Caco-2 (cell line): ENCODE measurements around the gene CDHR4. TPM values are rescaled to one million over a fixed set of nuclear protein-coding genes. Genes with fewer than 3 reads are reported as not detected.
"Not testable (repeated sequence)": the region's sequence is repeated elsewhere in the genome, so short reads cannot be mapped to it uniquely, and the experiment has no call there.

Source experiments
- BruUV-seq: library from RNA; stranded (reverse); fragments of 400-500 nt; replicated peaks from 2 replicates; lab custom pipeline; 2021; lab: Mats Ljungman, UMichigan
- CTCF ChIA-PET: fragments of 300-600 bp; sonication (Branson Sonifier 250); formaldehyde crosslinking; loops from one replicate; lab custom pipeline; 2022; ENCODE audit warnings: antibody characterized with exemption; lab: Charles Lee
- POLR2A ChIA-PET: fragments of 300-600 bp; sonication (Branson Sonifier 250); formaldehyde crosslinking; loops from one replicate; lab custom pipeline; 2022; ENCODE audit warnings: antibody characterized with exemption; lab: Charles Lee
- DNase-seq, 2 experiments: peaks; one replicate each; pipeline versions ENCODE4 v3.0.0 to v3.0.0-alpha.2; 2020 to 2022
- H3K27me3 ChIP-seq: replicated peaks from 2 replicates; pipeline ENCODE4 v1.6.0; 2011; ENCODE audit warnings: low read length; ENCODE audit not compliant: control insufficient read depth, insufficient read depth
- H3K36me3 ChIP-seq: 2 replicates; pipeline ENCODE4 v1.5.1; 2011; ENCODE audit warnings: low read length; ENCODE audit not compliant: control insufficient read depth, insufficient read depth
- H3K4me1 ChIP-seq: fragments of 250-450 bp; sonication (Bioruptor Pico); 2 replicates; pipeline ENCODE4 v1.5.1; 2020; ENCODE audit warnings: mild to moderate bottlenecking
- H3K4me3 ChIP-seq: 2 replicates; pipeline ENCODE4 v1.5.1; 2011; ENCODE audit warnings: low read depth, mild to moderate bottlenecking, control low read depth, low read length
- H3K9me3 ChIP-seq: fragments of 250-450 bp; sonication (Bioruptor Pico); 2 replicates; pipeline ENCODE4 v1.5.1; 2020; ENCODE audit warnings: mild to moderate bottlenecking, moderate library complexity
- H3K27ac Mint-ChIP-seq: one replicate; pipeline ENCODE4 v1.8.0; 2022; ENCODE audit warnings: mixed read lengths; ENCODE audit not compliant: unreplicated experiment
- H3K27me3 Mint-ChIP-seq: one replicate; pipeline ENCODE4 v1.8.0; 2022; ENCODE audit warnings: mixed read lengths; ENCODE audit not compliant: insufficient read depth, unreplicated experiment
- H3K36me3 Mint-ChIP-seq: one replicate; pipeline ENCODE4 v1.8.0; 2022; ENCODE audit warnings: mild to moderate bottlenecking, mixed read lengths; ENCODE audit not compliant: insufficient read depth, unreplicated experiment
- H3K4me1 Mint-ChIP-seq: one replicate; pipeline ENCODE4 v1.8.0; 2022; ENCODE audit warnings: low read depth, mixed read lengths; ENCODE audit not compliant: unreplicated experiment
- H3K4me3 Mint-ChIP-seq: one replicate; pipeline ENCODE4 v1.8.0; 2022; ENCODE audit warnings: mild to moderate bottlenecking, moderate library complexity, mixed read lengths; ENCODE audit not compliant: unreplicated experiment
- H3K9me3 Mint-ChIP-seq: one replicate; pipeline ENCODE4 v1.8.0; 2022; ENCODE audit warnings: mixed read lengths; ENCODE audit not compliant: unreplicated experiment
- CTCF ChIP-seq, 2 experiments: fragments of 200-600 bp in 1 of 2; IDR thresholded peaks; 1 replicate in 1 of 2; 2 replicates in 1 of 2; pipeline versions ENCODE4 v1.5.1 to v1.8.0; 2011 to 2022; ENCODE audit warnings: antibody characterized with exemption in 1 of 2, control low read depth in 1 of 2, inconsistent platforms in 1 of 2, low read depth in 1 of 2, low read length in 1 of 2, mild to moderate bottlenecking in 1 of 2, moderate library complexity in 1 of 2; ENCODE audit not compliant: insufficient read depth in 1 of 2, severe bottlenecking in 1 of 2, unreplicated experiment in 1 of 2
- intact Hi-C: fragments of 100-400 bp; cut with micrococcal nuclease; formaldehyde crosslinking; loops from one replicate; pipeline ENCODE4 v1.10.0; 2022; ENCODE audit not compliant: unreplicated experiment
- total RNA-seq: library from RNA; stranded (reverse); gene quantifications from 2 replicates; pipeline ENCODE4 v1.2.3, GENCODE V29; 2022

Gene CDHR4
- total RNA-seq, 1 experiment from 2014 or later: not detected

GRCh38 chr3:49839193-49839809, 39.6 kb upstream of the CDHR4 start:
- H3K4me1 Mint-ChIP-seq: no peaks in the 10 kb centered on the region
- peak; percentile 66 to 76 for DNase-seq
- H3K9me3 ChIP-seq: no peaks in the 10 kb centered on the region
- no peaks in the 10 kb centered on the region for H3K4me1 ChIP-seq
- peaks cover 54% of the 10 kb centered on the region for H3K36me3 Mint-ChIP-seq
- H3K27me3 ChIP-seq: no peaks in the 10 kb centered on the region
- ChIA-PET CTCF (interaction anchor here (0.6 to 2.0 kb wide), 16 partner anchors 8 to 299 kb away, joined by 3 to 24 read pairs (median 5); partner anchors contain the start of genes AMIGO3, GMPPB, INKA1 and IP6K1), POLR2A (no interaction called here)
- no peak overlapping the region for H3K27ac Mint-ChIP-seq
- no TSS peak for BruUV-seq
- H3K27me3 Mint-ChIP-seq: no peaks in the 10 kb centered on the region
- H3K36me3 ChIP-seq: no peaks in the 10 kb centered on the region; the same call in 1 of the 2 replicates
- intact Hi-C loops: loop anchor here (1.0 to 5.0 kb wide), 3 partner anchors 37 to 136 kb away; partner anchors contain the start of gene AMIGO3
- TF ChIP-seq CTCF (IDR thresholded peaks at IDR 0.05; ENCODE audit: insufficient read depth in 1 of 2, low read depth in 1 of 2, low read length in 1 of 2, severe bottlenecking in 1 of 2, unreplicated experiment in 1 of 2): peak; percentile 78 to 86
- no peaks in the 10 kb centered on the region for H3K9me3 Mint-ChIP-seq
- H3K4me3 Mint-ChIP-seq: no peak overlapping the region
- no peak overlapping the region for H3K4me3 ChIP-seq

GRCh38 chr3:49831341-49831740, 31.7 kb upstream of the CDHR4 start:
- ChIA-PET CTCF (no interaction called here), POLR2A (no interaction called here)
- no peak for TF ChIP-seq CTCF (IDR thresholded peaks at IDR 0.05; ENCODE audit: insufficient read depth in 1 of 2, low read depth in 1 of 2, low read length in 1 of 2, severe bottlenecking in 1 of 2, unreplicated experiment in 1 of 2)
- H3K4me1 Mint-ChIP-seq: no peaks in the 10 kb centered on the region
- H3K4me3 ChIP-seq: no peak overlapping the region
- no peaks in the 10 kb centered on the region for H3K9me3 Mint-ChIP-seq
- intact Hi-C loops: no loop called here
- peaks cover 34% of the 10 kb centered on the region for H3K36me3 Mint-ChIP-seq
- H3K36me3 ChIP-seq: 0 out of 2 replicates have a peak, but pooled peaks cover 1% of the 10 kb centered on the region
- H3K9me3 ChIP-seq: no peaks in the 10 kb centered on the region
- H3K4me3 Mint-ChIP-seq: no peak overlapping the region
- DNase-seq: no peak
- H3K27me3 ChIP-seq: no peaks in the 10 kb centered on the region
- no peaks in the 10 kb centered on the region for H3K27me3 Mint-ChIP-seq
- H3K27ac Mint-ChIP-seq: no peak overlapping the region
- BruUV-seq: no TSS peak
- H3K4me1 ChIP-seq: no peaks in the 10 kb centered on the region

GRCh38 chr3:49826016-49826415, 26.3 kb upstream of the CDHR4 start:
- no peaks in the 10 kb centered on the region for H3K27me3 Mint-ChIP-seq
- Histone ChIP-seq H3K9me3 (no peaks in the 10 kb centered on the region), H3K4me3 (no peak overlapping the region), H3K4me1 (no peaks in the 10 kb centered on the region), H3K27me3 (no peaks in the 10 kb centered on the region), H3K36me3 (no peaks in the 10 kb centered on the region)
- H3K36me3 Mint-ChIP-seq: peaks cover 22% of the 10 kb centered on the region
- no peaks in the 10 kb centered on the region for H3K4me1 Mint-ChIP-seq
- no peak for TF ChIP-seq CTCF (IDR thresholded peaks at IDR 0.05; ENCODE audit: insufficient read depth in 1 of 2, low read depth in 1 of 2, low read length in 1 of 2, severe bottlenecking in 1 of 2, unreplicated experiment in 1 of 2)
- no peak for DNase-seq
- POLR2A ChIA-PET: no interaction called here
- intact Hi-C loops: no loop called here
- no peaks in the 10 kb centered on the region for H3K9me3 Mint-ChIP-seq
- H3K4me3 Mint-ChIP-seq: no peak overlapping the region
- H3K27ac Mint-ChIP-seq: no peak overlapping the region
- BruUV-seq: no TSS peak
- CTCF ChIA-PET: interaction anchor here (0.7 kb wide), 1 partner anchor 20 kb away, joined by 3 read pairs; no protein-coding TSS in a partner anchor

- POLR2A ChIA-PET, intact Hi-C loops, H3K27me3 Mint-ChIP-seq, H3K4me1 ChIP-seq, H3K27me3 ChIP-seq, BruUV-seq, H3K36me3 ChIP-seq, H3K4me3 ChIP-seq, H3K27ac Mint-ChIP-seq, H3K9me3 ChIP-seq, H3K4me1 Mint-ChIP-seq, H3K4me3 Mint-ChIP-seq, DNase-seq, H3K9me3 Mint-ChIP-seq, CTCF ChIA-PET: not testable (repeated sequence)
- peaks cover 11% of the 10 kb centered on the region for H3K36me3 Mint-ChIP-seq
These were observed 23.5 kb upstream of the CDHR4 start for GRCh38 chr3:49823131-49823530.
